Stimulated activated CD8-positive, alpha-beta memory T cell treated with anti-CD3 and anti-CD28 coated beads, Interleukin-15, amount 100 ng/mL, for 4 hours (primary cell): ENCODE results near the gene PRELP.
"Not testable (repeated sequence)": the region's sequence is repeated elsewhere in the genome, so short reads cannot be mapped to it uniquely, and the experiment has no call there.

ENCODE experiments used
- DNase-seq, 2 donors: peaks; one replicate each; pipeline ENCODE4 v3.0.0-alpha.2; 2020; ENCODE audit warnings: low read depth in 2 of 2

The PRELP gene

DNA sequence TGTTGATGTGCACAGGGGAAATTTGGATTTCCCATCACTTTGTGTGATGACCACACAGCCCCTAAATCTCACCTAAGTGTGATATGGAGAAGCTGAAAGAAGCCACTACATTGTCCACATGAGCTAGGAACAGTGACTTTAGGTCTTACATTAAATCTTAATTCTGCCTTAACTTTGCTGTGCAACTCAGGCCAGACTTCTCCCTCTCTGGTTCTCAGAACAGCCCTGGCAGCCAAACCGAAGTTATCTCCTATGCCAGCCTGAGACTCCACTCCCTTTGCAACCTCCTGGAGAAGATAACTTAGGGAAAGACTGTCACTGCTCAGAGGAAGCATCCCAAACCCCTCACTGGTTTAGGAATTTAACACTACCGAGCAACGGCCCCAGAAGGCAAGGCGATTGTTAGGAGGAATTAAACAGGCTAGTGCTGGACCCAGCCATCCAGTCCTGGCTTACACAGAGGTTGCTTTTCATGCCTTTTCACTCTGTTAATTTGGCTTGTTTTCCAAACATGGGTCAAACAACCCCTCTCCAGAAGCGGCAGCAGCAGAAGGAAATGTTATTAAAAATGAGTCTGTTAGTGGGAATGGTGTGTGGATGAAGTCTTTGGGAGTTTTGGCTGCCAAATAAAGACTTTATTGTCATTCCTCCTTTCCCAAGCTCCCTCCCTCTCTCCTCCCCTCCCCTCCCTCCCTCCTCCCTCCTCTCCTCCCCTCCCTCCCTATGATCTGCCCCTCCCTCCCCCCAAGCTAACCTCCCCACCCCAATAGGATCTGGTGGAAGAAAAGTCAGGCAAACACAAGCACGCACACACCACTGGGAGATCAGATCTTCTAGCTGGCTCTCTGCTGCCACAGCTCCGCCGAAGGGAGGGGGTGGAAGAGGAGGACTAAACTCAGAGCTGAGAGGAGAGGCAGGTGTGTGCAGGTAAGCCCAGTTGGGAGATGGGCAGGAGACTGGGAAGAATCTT lies at the start of gene PRELP:
Gene PRELP (plus strand): TSS at position 795 of the 970 bp plus-strand sequence. CDS start 7,379 bp downstream, outside the sequence.
- DNase-seq: no peak

GRCh38 chr1:203426366-203426765 lies 49.2 kb upstream of the PRELP start:
- no peak for DNase-seq

GRCh38 chr1:203426870-203427269 lies 48.7 kb upstream of the PRELP start:
- no peak for DNase-seq

GRCh38 chr1:203427451-203427850 lies 48.2 kb upstream of the PRELP start:
- DNase-seq: no peak

GRCh38 chr1:203428981-203429599 lies 46.5 kb upstream of the PRELP start:
- no peak for DNase-seq

DNA sequence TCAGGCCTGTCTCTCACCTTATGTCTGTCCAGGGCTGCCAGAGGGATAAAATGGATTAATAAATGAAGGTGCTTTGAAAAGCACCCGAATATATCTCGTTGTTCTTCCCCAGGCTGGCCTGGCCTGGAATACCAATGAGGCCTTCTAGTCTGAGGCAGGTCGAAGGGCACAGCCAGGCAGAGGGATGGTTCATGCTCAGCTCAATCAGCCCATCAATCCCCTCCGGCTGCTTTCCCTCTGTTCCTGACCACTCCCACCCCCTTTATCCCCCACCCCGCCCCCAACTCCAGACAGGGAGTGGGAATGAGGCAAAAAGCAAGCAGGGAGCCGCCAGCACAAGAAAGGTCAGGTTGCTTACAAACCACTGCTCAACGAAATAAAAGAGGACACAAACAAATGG lies 40.0 kb upstream of the PRELP start:
- no peak for DNase-seq

DNA sequence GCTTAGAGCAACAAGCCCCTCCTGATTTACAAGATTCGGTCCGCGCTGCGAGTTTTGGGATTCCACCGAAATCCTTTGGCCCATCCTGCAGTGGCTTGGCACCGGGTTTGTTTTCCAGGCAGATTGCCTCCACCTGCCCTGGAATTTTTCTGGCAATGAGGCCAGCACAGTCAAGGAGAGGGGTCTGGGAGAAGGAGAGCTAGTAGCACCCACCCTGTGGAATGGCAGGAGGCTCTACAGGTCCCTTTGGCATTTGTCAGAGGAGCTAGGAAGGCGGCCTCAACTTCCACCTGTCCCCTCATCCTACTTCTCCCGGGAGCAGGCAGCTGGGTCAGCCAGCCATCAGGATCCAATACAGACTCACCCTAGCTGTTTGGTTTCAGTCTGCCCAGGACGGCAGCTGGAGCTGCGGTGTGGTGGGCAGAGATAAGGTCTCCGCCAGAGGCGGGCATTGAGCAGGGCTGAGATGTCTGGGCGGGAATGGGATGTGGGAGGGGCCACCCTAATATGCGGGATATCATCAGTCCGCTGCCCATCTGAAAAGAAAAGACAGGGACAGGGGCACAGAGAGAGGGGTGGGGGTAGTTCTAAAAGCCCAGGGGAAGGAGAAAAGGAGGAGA lies 37.8 kb upstream of the PRELP start:
- no peak for DNase-seq

DNA sequence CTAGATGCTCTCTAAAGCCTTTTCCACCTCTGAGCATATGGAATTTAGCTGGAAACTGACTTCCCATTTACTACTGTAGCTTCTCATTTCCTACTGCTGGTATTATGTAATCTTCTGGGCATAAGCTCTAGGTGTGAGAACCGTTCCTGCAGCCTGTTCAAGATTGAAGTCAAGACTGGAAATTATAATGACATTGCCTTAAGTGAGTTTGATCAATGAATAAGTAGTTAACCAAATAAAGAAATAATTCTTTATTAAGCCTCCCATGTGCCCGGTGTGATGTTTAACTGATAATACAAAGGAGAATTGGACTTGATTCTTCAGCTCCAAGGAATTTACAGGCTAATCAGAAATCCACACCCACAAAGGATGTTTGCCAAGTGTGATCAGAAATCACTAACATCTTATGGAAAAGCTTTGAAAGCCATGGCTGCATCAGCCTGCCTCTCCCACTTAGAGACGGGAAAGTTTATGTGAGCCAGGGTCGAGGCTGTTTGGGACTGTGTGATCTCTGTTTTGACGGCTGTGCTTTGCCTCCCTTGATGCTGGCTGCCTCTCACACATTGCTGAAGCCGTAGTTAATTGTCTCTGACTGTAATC lies 36.4 kb upstream of the PRELP start:
- DNase-seq: no peak

DNA sequence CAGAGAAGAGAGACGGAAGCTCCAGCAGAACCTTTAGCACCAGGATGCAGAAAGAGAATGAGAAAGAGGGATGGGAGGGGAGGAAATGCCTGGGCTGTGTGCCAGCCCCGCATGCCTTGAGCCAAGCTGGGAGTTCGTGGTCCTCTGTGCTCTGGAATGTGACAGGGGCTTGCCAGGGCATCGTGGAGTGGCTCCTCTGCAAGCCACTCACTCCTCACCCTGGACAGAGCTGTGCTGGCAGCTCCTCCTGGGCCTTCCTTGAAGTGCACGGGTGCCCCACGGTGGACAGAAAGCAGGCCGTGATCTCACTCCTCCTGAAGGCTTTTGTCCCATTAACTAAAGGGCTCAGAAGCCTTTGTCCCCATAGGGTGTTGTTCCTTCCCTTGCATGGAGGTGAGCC lies 34.8 kb upstream of the PRELP start:
- no peak for DNase-seq

- no peak for DNase-seq
Observed at GRCh38 chr1:203441766-203442165, 33.8 kb upstream of the PRELP start.

- DNase-seq: no peak
Observed at GRCh38 chr1:203442821-203443220, 32.8 kb upstream of the PRELP start.

DNA sequence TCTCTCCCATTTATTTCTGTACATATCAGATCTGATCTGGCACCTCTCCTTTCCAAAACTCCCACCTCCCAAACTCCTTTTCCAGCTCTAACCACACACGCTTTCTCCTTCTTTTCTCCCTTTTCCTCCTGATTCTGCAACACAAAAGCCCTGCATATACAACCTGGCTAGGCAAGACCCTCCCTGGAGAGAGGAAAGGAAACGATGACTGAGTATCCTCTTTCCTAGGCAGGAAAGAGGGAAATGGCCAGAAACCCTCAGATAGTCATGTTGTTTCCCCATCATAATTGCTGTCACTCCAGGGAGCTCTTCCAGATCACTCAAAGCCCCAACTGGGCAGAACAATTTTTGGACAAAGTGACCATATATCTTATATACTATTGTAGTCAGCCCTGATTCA lies 32.3 kb upstream of the PRELP start:
- no peak for DNase-seq

DNA sequence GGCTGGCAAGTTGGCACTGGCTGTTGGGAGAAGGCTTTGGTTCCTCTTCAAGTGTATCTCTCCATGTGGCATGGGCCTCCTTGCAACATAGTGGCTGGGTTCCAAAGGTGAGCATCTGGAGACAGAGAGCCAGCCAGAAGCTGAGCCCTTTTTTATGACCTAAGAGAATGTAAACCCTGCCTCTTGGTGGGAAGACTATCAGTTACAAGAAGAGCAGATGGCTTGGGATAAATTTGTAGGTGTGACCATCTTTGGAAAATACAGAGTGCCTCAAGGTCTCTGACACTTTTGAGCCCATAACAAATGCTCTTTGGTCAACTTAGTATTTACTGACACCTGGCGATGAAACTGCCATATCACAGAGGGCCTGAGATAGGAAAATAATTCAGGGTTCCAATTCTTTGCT lies 31.4 kb upstream of the PRELP start:
- no peak for DNase-seq

- no peak for DNase-seq
Observed at GRCh38 chr1:203447151-203447550, 28.5 kb upstream of the PRELP start.

GRCh38 chr1:203447598-203447997 lies 28.0 kb upstream of the PRELP start:
- not testable (repeated sequence) for DNase-seq

DNA sequence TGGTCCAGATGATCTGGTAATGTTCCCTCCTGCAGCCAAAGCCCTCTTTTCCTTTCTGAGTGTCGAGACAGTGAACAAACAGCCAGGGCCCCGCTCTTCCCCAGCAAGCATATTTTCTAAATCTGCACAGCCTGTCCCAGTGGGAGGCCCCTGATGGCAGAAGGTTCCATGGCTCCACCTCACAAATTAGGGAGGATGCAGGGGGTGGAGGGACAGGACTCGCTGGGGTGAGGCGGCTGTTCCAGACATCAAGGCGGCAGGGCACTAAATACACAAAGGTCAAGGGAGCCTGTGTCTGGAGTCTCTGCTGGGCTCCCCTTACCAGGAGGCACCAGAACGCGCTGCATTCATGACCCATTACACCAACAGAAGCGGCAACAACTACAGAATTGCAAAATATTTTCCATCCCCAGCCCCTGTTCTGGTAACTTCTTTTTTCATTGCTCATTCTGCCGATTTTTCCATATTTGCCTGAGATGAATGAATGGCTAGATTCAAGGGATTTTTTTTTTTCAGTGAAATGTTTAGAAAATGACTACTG lies 27.0 kb upstream of the PRELP start:
- no peak for DNase-seq

- no peak for DNase-seq
Observed at GRCh38 chr1:203450001-203450400, 25.6 kb upstream of the PRELP start.

DNA sequence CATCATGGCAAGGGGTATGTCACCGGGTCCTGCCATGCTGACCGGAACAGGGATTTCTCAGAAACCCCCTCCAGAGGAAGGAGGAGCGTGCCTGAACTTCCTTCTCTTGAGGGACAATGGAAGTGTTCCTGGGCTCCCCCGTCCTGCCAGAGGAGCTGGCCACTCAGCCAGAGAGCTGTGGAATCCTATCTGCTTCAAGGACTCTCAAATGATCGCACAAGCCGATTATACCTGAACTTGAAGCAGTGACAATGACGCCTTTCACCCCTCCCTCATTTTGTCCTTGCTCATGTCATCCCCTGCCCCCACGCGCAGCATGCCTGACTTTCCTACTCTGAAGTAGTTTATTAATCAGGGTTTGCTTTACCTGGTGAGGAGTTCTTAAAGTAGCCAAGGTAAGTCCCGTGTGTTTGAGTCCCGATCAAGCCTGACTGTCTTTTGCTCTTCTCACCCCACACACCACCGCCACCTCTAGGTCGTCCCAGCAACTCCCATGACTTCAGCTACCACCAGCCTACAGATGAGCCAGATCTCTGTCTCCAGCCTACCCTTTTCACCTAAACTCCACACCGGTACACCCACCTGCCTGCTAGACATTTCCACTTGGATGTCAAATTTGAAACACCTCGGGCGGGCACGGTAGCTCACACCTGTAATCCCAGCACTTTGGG lies 25.0 kb upstream of the PRELP start:
- DNase-seq: no peak

- DNase-seq: no peak
Observed at GRCh38 chr1:203451836-203452784, 23.5 kb upstream of the PRELP start.

- DNase-seq: no peak
Observed at GRCh38 chr1:203453016-203453415, 22.6 kb upstream of the PRELP start.
